NCI-H345 treated with DMSO at 0.1 percent for 48 hours (cell line): ENCODE results near the gene CLIP1.

Experiments used
- DNase-seq: peaks from one replicate; lab custom pipeline; 2025; ENCODE audit not compliant: unreplicated experiment; lab: John Stamatoyannopoulos, UW

CLIP1 gene

DNA sequence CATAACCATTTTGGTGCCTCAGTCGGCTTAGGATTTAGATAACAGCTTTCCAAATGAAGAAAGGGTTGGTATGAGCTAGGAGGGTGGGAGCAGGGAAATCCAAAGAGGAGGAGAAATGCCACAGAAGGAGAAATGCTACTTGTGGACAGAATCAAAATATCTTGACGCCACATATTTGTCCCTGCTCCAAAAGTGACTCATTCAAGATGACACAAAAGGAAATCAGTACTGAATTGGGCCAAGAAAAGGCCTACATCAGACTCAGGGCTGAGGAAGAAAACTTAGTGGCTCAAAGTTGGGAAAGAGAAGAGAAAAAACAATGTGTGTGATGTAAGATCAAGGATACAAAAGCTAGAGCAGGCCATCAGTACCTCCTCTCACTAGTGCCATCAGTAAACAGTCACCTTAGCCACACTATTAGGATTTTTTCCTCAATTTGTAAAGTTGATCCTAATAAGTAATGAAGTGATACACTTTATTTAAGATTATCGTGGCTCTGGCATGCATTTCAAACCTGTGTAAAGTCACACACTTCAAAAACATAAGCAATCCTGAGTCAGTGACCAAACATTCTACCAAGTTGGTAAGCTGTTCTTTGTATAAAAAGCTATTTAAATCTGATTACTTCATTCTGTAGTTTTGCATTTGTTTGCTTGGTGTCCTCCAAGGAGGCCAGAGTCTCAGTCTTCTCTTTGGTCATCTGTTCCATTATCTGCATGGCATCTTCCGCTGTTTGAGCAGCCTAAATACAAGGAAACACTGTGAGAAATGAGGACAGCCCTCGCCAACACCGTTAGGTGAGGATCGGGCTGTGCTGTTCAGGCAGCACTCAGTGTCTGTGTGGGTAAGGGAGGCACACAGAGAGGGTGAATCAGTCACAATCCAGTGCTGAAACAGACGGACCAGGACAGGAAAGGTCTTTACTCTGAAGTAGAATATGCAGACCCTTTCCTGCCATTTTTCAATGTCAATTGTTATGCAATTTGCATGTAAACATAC lies 103.6 kb downstream of the CLIP1 start:
- DNase-seq: no peak

DNA sequence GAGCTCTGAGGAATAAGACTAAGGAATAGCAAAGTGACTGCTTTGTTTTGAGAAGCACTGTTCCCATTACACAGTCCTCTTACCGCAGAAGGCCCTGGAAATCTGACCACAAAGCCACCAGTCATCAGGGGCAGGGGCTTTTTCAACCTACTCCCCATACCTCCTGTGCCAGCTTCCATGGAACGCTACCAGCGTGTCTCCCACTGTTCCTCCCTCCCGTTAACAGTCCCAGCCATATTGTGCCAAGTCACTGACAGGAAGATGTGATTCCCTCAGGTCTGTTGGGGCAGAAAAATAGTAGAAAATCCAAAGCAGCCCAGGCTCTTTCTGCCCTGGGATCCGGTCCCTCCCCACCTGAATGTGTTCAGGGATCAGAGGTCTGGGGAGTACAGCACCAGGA lies 109.5 kb downstream of the CLIP1 start:
- no peak for DNase-seq

DNA sequence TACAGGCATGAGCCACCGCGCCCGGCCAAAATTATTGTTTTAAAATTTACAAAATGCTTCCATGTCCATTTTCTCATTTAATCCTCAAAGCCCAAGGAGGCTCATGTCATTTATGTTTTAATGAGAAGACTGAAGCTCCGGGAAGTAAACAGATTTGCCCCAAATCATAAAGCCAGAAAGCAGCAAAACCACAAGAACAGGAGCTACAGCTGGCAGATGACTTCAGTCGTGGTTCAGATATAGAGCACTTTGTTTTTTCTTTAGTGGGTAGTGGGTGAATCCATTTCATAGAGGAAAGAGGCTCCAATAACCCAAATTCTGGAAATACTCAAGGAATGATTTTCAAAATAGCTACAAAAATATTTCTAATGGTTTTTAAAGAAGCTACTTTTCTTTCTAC lies 110.8 kb downstream of the CLIP1 start:
- DNase-seq: no peak

DNA sequence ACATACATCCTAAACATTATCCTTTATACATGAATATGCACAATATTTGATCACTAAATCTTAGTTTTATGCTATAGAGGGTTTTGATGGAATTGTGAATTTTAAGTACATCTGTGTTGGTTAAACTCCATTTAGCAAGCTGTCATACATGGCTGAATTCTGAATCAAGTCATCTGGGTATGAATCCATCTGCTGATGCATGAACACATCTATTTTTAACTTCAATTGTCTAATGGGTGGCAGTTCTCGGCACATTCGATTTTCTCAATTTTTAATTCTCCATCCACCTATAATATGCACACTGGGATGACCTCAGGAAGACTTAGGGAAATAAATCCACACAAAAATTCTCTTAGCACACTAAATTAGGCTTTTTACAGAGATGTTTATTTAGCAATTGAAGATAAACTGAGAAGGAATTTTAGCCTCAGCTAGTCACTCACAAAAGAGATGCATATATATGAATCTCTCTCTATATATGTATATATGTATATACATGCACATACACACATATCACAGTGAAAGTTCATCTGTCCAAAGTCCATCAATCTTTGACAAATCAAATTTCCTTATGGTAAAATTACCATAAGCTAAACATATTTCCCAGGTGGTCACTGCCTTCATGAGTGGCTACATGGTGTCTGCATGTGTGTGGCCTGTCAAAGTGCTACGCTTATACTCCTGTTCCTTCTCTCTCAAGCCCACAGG lies 111.7 kb downstream of the CLIP1 start:
- no peak for DNase-seq

DNA sequence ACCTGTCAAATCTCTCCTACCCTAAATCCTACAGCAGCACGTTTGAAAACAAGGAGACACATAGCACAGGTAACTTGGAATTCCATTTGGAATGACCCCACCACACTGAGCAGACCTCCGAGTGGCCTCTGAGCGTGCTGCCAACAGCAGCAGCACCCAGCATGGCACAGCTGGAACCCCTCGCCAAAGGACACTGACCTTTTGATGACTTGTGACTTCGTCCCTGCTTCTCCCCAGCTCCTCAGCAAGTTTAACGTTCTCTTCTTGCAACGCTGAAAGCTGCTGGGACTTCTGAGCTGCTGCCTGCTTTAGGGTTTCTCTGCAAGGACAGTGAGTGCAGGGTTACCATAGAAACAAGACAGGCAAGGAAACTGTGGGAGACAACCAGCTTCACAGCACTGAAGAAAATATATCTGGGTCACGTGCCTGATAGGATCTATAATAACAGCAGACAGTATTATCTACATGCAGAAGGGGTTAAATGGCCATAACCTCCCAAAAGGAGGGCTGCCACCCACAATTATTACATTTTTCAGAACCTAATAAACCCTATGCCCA lies 112.8 kb downstream of the CLIP1 start:
- DNase-seq: no peak

DNA sequence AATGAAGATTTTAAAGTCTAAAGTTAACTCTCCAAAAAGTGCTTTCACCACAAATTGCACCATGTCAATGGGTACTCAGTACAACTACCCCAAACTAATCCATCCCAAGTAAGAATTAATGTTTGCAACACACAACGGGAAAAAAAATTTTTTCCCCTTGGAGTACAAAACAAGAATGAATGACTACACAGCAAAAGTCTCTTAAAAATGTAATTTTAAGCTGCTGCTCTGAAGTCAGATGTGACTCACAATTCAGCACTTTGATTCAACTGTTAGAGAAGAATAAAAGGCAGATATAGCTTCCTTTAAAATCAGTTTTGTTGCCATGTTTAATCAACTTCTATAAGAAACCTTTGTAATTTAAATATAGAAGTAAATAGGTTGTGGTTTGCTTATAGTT lies 113.7 kb downstream of the CLIP1 start:
- DNase-seq: no peak

DNA sequence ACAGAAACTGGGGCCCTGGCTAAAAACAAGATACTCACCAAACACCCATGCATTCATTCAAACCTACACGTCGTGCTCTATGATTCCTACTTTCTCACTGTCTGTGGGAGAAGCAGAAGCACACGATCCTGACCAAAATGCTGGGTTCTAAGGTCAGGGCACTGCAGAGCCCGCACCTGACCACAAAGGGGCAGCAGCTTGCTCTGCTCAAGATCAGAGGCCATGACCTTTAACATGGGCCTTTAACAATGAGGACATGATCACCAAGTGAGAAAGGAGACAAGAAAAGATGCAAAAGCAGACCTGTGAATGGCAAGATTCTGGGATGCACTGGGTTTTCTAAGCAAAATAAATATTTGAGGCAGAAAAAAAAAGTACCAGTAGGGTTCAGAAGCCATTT lies 116.1 kb downstream of the CLIP1 start:
- no peak for DNase-seq

DNA sequence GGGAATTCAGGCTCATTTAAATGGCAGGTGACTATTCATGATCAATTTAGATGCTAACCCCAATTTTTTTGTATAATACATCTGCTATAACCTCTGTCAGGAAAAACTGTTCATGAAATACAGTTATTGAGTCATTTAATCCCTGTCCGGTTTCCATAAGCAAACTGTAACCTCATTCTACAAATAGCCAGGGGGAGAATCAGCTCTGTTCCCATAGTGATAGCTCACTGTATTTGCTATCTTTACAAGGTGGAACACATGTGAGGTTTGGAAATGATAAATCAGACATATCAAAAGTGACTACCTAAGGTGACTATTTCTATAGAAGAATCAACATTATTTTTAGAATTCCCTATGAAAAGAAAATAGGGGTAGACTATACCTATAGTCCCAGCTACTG lies 117.5 kb downstream of the CLIP1 start:
- DNase-seq: no peak

DNA sequence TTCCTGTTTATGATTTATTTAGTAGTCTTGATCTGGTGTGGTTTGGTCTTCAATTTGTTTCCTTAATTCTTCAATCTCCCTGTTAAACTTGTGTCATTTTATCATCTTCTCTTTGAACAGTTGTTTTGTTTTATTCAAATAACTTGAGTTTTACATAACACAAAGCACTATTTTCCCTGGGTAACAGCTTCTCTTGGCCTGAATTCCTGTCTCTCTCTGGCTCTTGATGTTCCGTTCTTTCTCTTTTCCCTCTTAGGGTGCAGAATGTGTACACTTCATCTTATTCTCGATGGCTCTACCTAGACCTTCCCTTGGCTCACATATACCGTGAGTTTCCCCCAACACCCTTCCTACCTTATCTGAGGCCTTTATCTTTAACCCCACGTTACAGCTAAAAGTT lies 119.4 kb downstream of the CLIP1 start:
- DNase-seq: no peak

DNA sequence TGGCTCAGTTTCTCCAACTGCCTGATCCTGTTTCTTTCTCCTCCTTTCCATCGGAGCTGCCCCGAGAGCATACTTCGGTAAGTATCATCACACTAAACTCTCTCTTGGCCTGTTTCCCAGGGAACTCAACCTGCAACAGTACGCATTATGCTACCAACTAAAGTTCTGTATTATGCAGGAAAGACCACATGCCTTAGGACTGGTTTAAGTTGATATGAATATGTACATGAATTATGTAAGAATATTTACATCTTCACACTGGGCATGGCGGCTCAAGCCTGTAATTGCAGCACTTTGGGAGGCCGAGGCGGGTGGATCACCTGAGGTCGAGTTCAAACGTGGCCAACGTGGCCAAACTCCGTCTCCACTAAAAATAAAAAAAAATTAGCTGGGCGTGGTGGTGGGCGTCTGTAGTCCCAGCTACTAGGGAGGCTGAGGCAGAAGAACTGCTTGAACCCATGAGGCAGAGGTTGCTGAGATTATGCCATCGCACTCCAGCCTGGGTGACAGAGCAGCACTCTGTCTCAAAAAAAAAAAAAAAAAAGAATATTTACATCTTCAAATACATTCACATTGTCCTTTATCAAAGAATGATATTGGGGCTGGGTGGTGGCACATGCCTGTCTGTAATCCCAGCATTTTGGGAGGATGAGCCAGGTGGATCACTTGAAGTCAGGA lies 124.3 kb downstream of the CLIP1 start:
- DNase-seq: no peak

DNA sequence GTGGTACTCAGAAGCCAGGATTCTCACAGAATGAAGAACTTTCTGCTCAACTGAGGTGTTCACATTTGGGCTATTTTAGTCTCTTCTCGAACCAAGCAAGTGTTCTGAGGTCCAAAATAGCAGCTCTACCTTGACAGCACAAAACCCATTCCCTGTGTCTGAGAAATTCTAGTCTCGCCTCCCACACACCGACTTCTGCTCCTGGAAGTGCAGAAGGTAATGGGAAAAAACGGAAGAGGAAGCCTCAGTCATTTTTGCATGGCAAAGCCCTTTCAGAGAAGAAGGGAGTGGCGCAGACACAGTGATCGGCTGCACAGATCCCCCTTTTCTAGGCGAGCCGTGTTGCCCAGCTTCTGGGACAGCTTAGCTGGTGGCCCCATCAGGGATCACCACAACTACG lies 125.0 kb downstream of the CLIP1 start:
- no peak for DNase-seq

DNA sequence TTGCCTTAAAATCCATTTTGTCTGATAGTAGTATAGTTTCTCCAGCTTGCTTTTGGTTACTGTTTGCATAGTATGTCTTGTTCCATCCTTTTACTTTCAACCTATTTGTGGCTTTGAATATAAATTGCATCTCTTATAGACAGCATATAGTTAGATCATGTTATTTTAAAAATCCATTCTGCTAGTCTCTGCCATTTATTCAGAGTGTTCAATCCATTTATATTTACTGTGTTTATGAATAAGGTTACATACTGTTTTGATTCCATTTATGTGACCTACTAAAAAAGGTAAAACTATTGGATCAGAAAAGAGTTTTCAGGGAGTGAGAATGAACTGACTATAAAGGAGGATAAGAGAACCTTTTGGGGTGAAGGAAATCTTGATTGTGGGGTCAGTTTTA lies 126.6 kb downstream of the CLIP1 start:
- DNase-seq: no peak

DNA sequence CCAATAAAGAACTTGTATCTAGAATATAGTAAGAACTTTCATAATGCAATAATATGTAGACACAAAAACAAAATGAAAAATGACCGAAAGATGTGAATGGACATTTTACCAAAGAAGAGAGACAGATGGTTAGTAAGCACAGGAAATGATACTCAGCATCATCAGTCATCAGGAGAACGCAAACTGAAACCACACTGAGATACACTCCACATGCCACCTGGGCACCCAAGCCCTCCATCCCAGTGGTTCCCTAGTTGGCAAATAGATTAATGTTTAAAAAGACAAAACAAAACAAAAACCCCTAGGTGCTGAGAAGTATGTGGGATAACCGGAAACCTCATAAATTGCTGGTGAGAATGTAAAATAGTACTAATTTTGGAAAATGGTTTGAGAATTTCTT lies 129.4 kb downstream of the CLIP1 start:
- DNase-seq: no peak

DNA sequence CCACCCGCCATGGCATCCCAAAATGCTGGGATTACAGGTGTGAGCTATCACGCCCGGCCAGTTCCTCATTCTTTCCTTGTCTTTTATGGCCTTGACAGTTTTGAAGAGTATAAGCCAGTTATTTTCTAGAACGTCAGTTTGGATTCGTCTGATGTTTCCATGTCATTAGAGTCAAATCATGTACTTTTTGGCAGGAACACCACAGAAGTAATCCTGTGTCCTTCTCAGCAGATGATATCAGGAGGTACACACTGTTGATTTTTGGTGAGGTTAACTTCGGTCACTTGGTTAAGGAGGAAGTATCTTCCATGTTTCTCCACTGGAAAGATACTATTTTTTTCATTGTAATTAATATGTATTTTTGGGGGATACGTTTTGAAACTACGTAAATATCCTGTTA lies 131.0 kb downstream of the CLIP1 start:
- DNase-seq: no peak

DNA sequence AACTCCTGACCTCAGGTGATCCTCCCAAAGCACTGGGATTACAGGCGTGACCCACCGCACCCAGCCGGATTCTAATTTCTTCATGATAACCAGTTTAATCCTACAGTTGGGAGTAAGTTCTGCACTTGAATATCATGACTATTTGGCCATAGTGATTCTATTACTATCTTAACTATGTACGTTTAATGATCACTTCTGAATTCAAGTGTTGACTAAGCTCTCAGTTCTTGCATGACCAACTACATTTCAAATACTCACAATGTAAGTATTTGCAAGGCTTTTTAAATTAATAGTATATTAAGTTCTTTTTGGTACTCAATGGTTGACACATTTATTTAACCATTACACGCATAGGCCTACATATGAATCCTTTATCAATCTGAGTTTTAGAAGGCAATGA lies 138.8 kb downstream of the CLIP1 start:
- DNase-seq: no peak

DNA sequence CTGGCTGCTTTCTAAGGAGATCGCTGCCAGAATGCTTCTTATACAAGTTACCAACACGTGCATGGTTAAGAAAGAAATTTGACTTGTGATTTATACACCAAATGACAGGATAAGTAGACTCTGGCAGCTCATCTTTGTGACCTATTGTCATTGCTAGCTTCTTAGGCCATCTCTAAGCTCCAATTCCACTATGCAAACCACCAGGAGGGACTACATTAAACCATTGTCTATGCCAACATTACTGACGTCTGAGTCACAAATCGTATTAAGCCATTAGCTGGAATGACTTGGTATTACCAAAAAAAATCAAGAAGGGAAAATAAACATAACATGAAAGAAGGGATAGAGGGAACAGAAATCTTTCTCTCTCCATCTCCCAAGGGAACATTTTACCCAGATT lies 140.4 kb downstream of the CLIP1 start:
- DNase-seq: no peak

DNA sequence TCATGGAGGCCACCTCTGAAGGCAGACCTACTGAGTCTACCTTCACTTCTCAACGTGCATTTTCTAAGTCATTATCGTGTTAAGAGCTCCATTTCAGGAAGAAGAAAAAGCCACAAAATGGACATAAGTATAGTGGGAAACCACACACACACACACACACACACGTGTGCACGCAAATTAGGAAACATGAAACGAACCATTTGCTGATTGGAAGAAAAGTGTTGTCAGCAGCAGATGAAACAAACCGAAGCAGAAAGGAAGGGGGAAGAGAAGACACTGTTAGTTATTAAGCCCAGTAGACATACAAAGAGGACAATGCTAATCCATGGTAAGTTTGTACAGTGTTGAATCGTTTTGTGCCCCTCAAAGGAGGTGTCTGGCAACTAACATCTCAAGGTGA lies 146.2 kb downstream of the CLIP1 start:
- no peak for DNase-seq

DNA sequence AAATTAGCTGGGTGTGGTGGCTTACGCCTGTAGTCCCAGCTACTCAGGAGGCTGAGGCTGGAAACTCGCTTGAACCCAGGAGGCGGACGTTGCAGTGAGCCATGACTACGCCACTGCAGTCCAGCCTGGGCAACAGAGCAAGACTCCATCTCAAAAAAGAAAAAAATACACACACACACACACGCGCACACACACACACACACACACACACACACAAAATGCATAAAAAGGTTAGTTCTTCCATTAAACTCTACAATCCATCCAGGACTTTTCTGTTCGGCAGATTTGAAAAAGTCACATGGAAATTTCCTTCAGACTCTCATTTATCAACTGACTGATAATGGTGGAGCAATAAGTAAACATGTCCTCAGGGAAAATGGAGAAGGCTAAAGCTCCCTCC lies 147.0 kb downstream of the CLIP1 start:
- DNase-seq: no peak

DNA sequence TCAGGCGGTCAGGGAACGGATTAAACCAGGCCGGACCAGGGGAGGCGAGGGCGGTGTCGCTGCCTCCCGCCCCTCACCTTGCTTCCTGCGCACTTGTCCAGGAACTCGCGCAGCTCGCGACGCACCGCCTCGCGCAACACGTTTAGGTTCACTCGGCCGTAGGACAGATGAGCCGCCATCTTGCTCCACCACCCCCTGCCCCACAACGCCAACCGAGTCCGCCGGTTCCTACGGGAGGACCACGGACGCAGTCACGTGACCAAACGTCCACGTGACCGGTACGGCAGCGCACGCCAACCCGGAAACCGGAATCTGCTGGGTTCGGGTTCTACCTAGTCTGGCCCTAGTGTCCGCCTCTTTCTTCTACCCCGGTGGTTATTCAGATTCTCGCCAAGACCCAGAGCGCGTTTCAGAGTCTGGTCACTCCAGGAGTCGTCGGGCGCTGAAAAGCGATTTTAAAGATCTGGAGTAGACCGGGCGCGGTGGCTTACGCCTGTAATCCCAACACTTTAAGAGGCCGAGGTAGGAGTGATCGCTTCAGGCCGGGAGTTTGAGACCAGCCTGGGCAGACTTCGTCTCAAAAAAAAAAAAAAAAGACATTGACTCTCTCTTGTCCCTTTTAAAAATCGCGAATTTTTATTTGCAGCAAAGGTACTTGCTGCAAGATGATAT lies 156.1 kb downstream of the CLIP1 start, which contains the start of gene VPS33A:
Gene VPS33A, minus strand, starts transcription at position 265 of the 672 bp plus-strand sequence. Its CDS starts 86 bp downstream, at position 179.
- DNase-seq: peak; percentile 91

DNA sequence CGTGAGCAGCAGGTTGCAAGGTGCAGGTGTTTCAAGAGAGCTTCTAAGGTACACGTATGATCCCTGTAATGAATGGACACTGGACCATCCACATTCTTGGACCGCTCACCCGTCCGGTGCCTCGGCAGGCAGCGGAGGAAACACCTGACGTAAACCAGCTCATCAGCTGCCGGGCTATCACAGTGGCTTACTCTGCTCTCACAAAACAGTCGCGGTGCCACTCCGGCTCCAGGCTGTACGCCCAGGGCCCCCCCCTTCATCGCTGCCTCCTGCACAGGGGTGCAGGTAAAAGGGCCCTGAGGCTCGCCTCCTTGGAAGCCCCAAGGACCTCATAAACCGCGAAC lies 156.6 kb downstream of the CLIP1 start:
- DNase-seq: no peak

DNA sequence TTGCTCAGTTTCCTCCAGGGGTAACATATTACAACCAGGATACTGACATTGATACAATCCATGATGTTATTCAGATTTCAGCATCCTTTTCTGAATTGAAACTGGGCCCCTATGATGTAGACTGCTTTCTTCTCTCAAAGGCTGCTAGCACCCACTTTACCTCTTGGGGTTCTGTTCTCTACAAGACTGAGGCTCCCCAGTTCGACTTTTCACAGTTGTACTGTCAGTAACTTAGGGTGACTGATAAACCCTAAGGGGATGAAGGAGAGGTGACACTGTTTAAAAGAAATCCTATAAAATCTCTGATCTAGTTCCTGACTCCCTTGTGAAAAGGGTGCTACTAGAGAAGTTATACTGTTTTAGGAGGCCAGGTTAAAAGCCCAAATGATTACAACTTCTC lies 157.0 kb downstream of the CLIP1 start:
- DNase-seq: no peak
